Common myeloid progenitor, CD34-positive (primary cell): ENCODE data around the gene PIEZO1.

Experiments
- CTCF ChIA-PET: fragments of 350-600 bp; sonication (Branson Sonifier 250); formaldehyde crosslinking; loops from one replicate; lab custom pipeline; 2021; ENCODE audit warnings: antibody characterized with exemption; lab: Charles Lee
- POLR2A ChIA-PET: fragments of 350-600 bp; sonication (Branson Sonifier 250); formaldehyde crosslinking; loops from one replicate; lab custom pipeline; 2021; ENCODE audit warnings: antibody characterized with exemption; lab: Charles Lee
- DNase-seq, 3 donors: peaks; one replicate each; pipeline versions ENCODE4 v3.0.0 to v3.0.0-alpha.2; 2013
- H3K27ac ChIP-seq, 2 experiments: 1 replicate in 1 of 2; 2 replicates in 1 of 2; pipeline ENCODE4 v1.7.0; 2013; ENCODE audit warnings: inconsistent platforms in 2 of 2, low read length in 2 of 2, mild to moderate bottlenecking in 2 of 2, low read depth in 1 of 2, moderate library complexity in 1 of 2; ENCODE audit not compliant: severe bottlenecking in 2 of 2, insufficient read depth in 1 of 2, poor library complexity in 1 of 2
- H3K27me3 ChIP-seq, 5 experiments: replicated peaks in 2 of 5; 1 replicate in 3 of 5; 2 replicates in 2 of 5; pipeline versions ENCODE4 v1.6.1 to v1.7.0; 2013; ENCODE audit warnings: low read length in 4 of 5, mild to moderate bottlenecking in 2 of 5, moderate library complexity in 2 of 5, inconsistent platforms in 1 of 5; ENCODE audit not compliant: insufficient read depth in 5 of 5, control insufficient read depth in 4 of 5
- H3K36me3 ChIP-seq, 4 experiments: 1 replicate in 2 of 4; 2 replicates in 2 of 4; pipeline versions ENCODE4 v1.6.1 to v1.7.0; 2013; ENCODE audit warnings: low read length in 3 of 4, control low read depth in 1 of 4, mild to moderate bottlenecking in 1 of 4; ENCODE audit not compliant: control insufficient read depth in 4 of 4, insufficient read depth in 4 of 4
- H3K4me1 ChIP-seq, 4 experiments: 1 replicate in 3 of 4; 2 replicates in 1 of 4; pipeline versions ENCODE4 v1.6.1 to v1.7.1; 2013; ENCODE audit warnings: low read length in 3 of 4, mild to moderate bottlenecking in 3 of 4, control low read depth in 1 of 4, inconsistent platforms in 1 of 4, moderate library complexity in 1 of 4; ENCODE audit not compliant: control insufficient read depth in 4 of 4, insufficient read depth in 4 of 4; ENCODE audit errors: control extremely low read depth in 1 of 4
- H3K4me3 ChIP-seq, 7 experiments: 1 replicate in 4 of 7; 2 replicates in 3 of 7; pipeline versions ENCODE4 v1.5.1 to v1.7.0; 2013; ENCODE audit warnings: mild to moderate bottlenecking in 7 of 7, low read length in 6 of 7, moderate library complexity in 6 of 7, inconsistent platforms in 2 of 7, low read depth in 2 of 7, control low read depth in 1 of 7; ENCODE audit not compliant: insufficient read depth in 4 of 7, control insufficient read depth in 1 of 7; ENCODE audit errors: extremely low read depth in 1 of 7
- H3K9me3 ChIP-seq, 5 experiments: 1 replicate in 4 of 5; 2 replicates in 1 of 5; pipeline versions ENCODE4 v1.6.1 to v1.7.1; 2013; ENCODE audit warnings: low read length in 4 of 5, mild to moderate bottlenecking in 2 of 5, inconsistent platforms in 1 of 5, low read depth in 1 of 5, moderate library complexity in 1 of 5; ENCODE audit not compliant: control insufficient read depth in 4 of 5, insufficient read depth in 2 of 5; ENCODE audit errors: control extremely low read depth in 1 of 5
- WGBS: methylation state at CpG from one replicate; pipeline ENCODE4 v1.1.5; 2013; ENCODE audit not compliant: insufficient coverage; 5-methylcytosine and 5-hydroxymethylcytosine counted together

PIEZO1 gene

DNA sequence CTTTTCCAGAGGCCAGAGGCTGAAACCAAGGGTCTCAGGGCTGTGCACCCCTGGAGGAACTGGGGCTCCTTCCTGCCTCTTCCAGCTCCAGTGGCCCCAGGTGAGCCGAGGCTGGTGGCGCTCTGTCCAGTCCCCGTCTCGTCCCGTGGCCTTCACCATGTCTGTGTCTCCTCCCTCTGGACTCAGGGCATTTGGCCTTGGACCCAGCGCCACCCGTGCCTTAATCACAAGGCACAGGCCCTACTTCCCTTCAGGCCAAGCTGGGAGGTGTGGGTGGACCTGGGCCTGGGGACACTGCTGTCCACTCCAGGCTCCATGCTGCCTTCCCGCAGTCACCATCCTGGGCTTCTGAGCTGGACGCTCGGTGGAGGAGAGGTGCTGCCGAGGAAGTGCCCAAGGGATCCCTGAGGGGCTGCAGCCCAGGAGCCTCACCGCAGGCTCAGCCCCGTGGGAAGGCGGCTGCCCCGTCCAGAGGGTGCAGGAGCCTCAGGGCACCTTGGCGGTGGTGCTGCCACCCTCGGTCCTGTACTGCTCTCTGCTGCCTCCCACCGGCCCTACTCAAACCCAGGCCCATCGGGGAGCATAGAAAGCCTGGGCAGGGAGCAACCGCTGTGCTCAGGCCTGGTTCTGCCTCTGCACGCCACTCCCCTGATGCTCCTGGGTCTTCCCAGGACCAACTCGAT is 36.3 kb upstream of the PIEZO1 start:
- no peaks in the 10 kb centered on the region for H3K4me1 ChIP-seq
- no peak for DNase-seq
- WGBS, result 95% methylated on average over 19 of the region's 22 CpGs
- H3K36me3 ChIP-seq, result peaks cover 5 to 28% (median 14%) of the 10 kb centered on the region in 4 experiments
- H3K4me3 ChIP-seq, result no peak overlapping the region
- H3K27ac ChIP-seq, result no peak overlapping the region
- ChIA-PET CTCF (interaction anchor here (0.5 to 1.5 kb wide), 2 partner anchors 333 to 346 kb away, joined by 3 to 4 read pairs; no protein-coding TSS in a partner anchor), POLR2A (interaction anchor here (0.6 kb wide), 1 partner anchor 408 kb away, joined by 3 read pairs; no protein-coding TSS in a partner anchor)
- H3K27me3 ChIP-seq, result no peaks in the 10 kb centered on the region
- H3K9me3 ChIP-seq, result no peaks in the 10 kb centered on the region

DNA sequence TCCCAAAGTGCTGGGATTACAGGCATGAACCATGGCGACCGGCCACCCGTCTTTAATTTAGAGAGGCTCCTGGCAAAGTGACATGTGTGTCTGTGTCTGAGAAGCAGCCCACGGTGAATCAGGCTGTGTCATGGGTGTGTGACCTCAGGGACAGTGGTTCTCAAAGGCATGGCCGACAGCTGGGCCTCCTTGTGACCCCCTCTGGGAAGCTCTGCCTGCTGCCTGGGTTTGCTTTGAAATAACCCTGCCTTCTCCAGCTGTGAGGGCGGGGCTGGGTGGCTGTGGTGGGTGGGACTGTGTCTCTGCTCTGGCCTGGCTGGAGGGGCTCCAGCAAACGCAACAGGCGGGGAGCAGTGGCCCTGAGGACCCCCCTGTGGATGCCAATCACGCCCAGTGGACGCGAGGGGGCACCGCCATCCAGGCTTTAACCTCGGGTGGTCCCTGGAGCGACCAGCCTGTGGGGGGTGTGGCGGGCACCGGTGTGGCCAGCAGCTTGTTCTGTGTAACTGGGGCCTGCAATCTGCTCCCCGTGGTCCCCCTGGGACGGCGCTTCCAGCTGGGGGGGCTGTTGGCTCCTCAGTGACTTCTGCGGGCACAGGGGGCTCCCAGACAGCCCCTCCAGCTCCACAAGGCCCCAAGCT is 35.5 kb upstream of the PIEZO1 start:
- CTCF ChIA-PET, result interaction anchor here (0.5 kb wide), 1 partner anchor 333 kb away, joined by 3 read pairs; no protein-coding TSS in a partner anchor
- no peak overlapping the region for H3K27ac ChIP-seq
- DNase-seq, result no peak
- no peaks in the 10 kb centered on the region for H3K27me3 ChIP-seq
- no peak overlapping the region for H3K4me3 ChIP-seq
- POLR2A ChIA-PET, result no interaction called here
- 94% methylated on average over 16 of the region's 20 CpGs for WGBS
- H3K36me3 ChIP-seq, result peaks cover 5 to 28% (median 14%) of the 10 kb centered on the region in 4 experiments
- no peaks in the 10 kb centered on the region for H3K9me3 ChIP-seq
- peaks cover 0 to 5% (median 1%) of the 10 kb centered on the region in 4 experiments for H3K4me1 ChIP-seq

DNA sequence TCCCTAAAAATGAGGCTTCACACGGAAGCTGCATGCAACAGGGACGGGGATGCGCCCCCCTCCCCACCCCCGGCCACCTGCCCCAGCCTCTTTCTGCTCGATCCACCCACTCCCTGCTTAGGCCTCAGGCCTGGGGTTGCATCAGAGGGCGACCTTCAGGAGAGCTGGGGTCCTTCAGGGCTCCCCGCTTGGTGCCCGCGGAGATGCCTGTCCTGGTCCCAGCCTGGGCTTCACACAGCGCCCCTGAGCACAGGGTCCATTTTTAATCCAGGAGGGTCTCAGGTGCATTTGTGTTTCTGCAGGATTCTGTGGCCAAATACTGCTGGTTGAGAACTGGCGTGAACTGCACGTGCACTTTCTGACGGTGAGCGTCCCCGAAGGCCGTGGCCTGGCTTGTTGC is 34.1 kb upstream of the PIEZO1 start:
- WGBS, result 93% methylated on average over 14 of the region's 16 CpGs
- no peak for DNase-seq
- no peak overlapping the region for H3K27ac ChIP-seq
- CTCF ChIA-PET, result interaction anchor here (1.0 to 5.7 kb wide), 4 partner anchors 9 to 358 kb away, joined by 3 to 39 read pairs (median 3); partner anchors contain the start of genes GALNS and TRAPPC2L
- no peaks in the 10 kb centered on the region for H3K27me3 ChIP-seq
- H3K4me3 ChIP-seq, result no peak overlapping the region
- peaks cover 5 to 23% (median 14%) of the 10 kb centered on the region in 4 experiments for H3K36me3 ChIP-seq
- no peaks in the 10 kb centered on the region for H3K9me3 ChIP-seq
- H3K4me1 ChIP-seq, result peaks cover 0 to 5% (median 1%) of the 10 kb centered on the region in 4 experiments
- POLR2A ChIA-PET, result interaction anchor here (0.6 to 0.7 kb wide), 2 partner anchors 18 to 30 kb away, joined by 3 read pairs; no protein-coding TSS in a partner anchor

GRCh38 chr16:88818575-88818874 is 33.5 kb upstream of the PIEZO1 start:
- H3K9me3 ChIP-seq, result no peaks in the 10 kb centered on the region
- no peak for DNase-seq
- peaks cover 5 to 23% (median 14%) of the 10 kb centered on the region in 4 experiments for H3K36me3 ChIP-seq
- H3K4me3 ChIP-seq, result no peak overlapping the region
- H3K4me1 ChIP-seq, result peaks cover 0 to 5% (median 2%) of the 10 kb centered on the region in 4 experiments
- no peaks in the 10 kb centered on the region for H3K27me3 ChIP-seq
- POLR2A ChIA-PET, result interaction anchor here (0.7 kb wide), 1 partner anchor 31 kb away, joined by 3 read pairs; no protein-coding TSS in a partner anchor
- CTCF ChIA-PET, result interaction anchor here (0.7 to 5.7 kb wide), 4 partner anchors 11 to 397 kb away, joined by 3 to 39 read pairs (median 3); partner anchors contain the start of genes GALNS and TRAPPC2L
- 96% methylated on average over 18 of the region's 18 CpGs for WGBS
- H3K27ac ChIP-seq, result no peak overlapping the region

GRCh38 chr16:88817785-88818574 is 33.0 kb upstream of the PIEZO1 start:
- CTCF ChIA-PET, result interaction anchor here (0.7 to 5.7 kb wide), 8 partner anchors 33 to 471 kb away, joined by 3 to 39 read pairs (median 4); partner anchors contain the start of genes GALNS and TRAPPC2L
- no peak for DNase-seq
- Histone ChIP-seq H3K27ac (no peak overlapping the region), H3K4me3 (no peak overlapping the region), H3K36me3 (peaks cover 5 to 23% (median 12%) of the 10 kb centered on the region in 4 experiments), H3K4me1 (peaks cover 0 to 7% (median 4%) of the 10 kb centered on the region in 4 experiments), H3K27me3 (no peaks in the 10 kb centered on the region), H3K9me3 (no peaks in the 10 kb centered on the region)
- POLR2A ChIA-PET, result interaction anchor here (0.7 kb wide), 1 partner anchor 31 kb away, joined by 3 read pairs; no protein-coding TSS in a partner anchor
- 95% methylated on average over 40 of the region's 40 CpGs for WGBS

DNA sequence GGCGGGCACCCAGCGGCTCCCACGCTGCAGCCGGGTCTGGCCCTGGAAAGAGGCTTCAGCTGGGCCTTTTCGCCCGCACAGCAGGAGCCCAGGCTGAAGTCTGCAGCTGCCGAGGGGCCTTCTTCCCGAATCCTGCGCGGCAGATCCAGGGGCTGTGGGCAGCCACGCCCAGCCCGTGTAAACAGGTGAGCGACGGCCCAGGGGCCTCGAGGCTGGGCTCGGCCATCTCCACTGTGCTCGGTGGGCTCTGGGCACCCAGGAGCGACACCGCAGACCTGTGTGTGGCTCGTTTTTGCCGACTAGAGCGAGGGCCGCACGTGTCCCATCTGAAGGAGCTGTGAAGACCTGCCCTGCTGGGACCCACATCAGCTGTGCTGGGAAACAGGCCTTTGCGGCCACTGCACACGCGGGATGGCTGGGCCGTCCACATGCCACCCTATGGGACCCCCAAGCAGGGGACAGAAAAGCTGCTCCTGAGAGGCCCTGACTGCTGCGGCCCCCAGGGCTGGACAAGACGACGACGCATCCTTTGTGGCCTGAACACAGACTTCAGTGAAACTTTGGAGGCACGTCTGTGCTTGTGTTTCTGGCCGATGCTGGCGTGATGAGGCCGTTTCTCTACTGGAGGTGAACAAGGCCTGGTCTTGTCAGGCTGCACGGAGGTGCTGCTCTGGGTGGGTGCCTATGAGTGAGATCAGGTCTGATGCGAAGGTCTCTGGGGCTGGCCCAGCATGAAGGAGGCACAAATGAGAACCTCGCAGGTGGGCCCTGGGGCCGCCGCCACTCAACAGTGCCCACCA is 31.9 kb upstream of the PIEZO1 start:
- Histone ChIP-seq H3K4me1 (peaks cover 0 to 15% (median 11%) of the 10 kb centered on the region in 4 experiments), H3K9me3 (no peaks in the 10 kb centered on the region), H3K27ac (no peak overlapping the region), H3K27me3 (no peaks in the 10 kb centered on the region), H3K36me3 (peaks cover under 1 to 13% (median 6%) of the 10 kb centered on the region in 4 experiments), H3K4me3 (no peak overlapping the region)
- WGBS, result 97% methylated on average over 35 of the region's 41 CpGs
- CTCF ChIA-PET, result interaction anchor here (0.9 to 5.7 kb wide), 9 partner anchors 23 to 472 kb away, joined by 3 to 39 read pairs (median 5); partner anchors contain the start of genes GALNS and TRAPPC2L
- no peak for DNase-seq
- POLR2A ChIA-PET, result no interaction called here
